CD4-positive, alpha-beta memory T cell (primary cell): ENCODE data around the gene FNIP2. TPM values are rescaled to one million over a fixed set of nuclear protein-coding genes. Genes with fewer than 3 reads are reported as not detected.
"Not testable (repeated sequence)": the region's sequence is repeated elsewhere in the genome, so short reads cannot be mapped to it uniquely, and the experiment has no call there.

Experiments
- CTCF ChIA-PET: fragments of 350-600 bp; sonication (Branson Sonifier 250); formaldehyde crosslinking; loops from one replicate; lab custom pipeline; 2021; ENCODE audit warnings: inconsistent platforms; ENCODE audit not compliant: partially characterized antibody; lab: Charles Lee
- POLR2A ChIA-PET: fragments of 350-600 bp; sonication (Branson Sonifier 250); formaldehyde crosslinking; loops from one replicate; lab custom pipeline; 2021; ENCODE audit not compliant: partially characterized antibody; lab: Charles Lee
- DNase-seq, 5 donors: peaks; one replicate each; pipeline versions ENCODE4 v3.0.0 to v3.0.0-alpha.2; 2020 to 2022; ENCODE audit warnings: mixed read lengths in 1 of 5
- H3K27ac ChIP-seq: one replicate; pipeline ENCODE4 v1.7.0; 2013; ENCODE audit warnings: low read depth, low read length
- H3K27me3 ChIP-seq: 2 replicates; pipeline ENCODE4 v1.7.0; 2013; ENCODE audit warnings: mild to moderate bottlenecking, low read length, moderate library complexity; ENCODE audit not compliant: insufficient read depth
- H3K36me3 ChIP-seq: 2 replicates; pipeline ENCODE4 v1.7.0; 2013; ENCODE audit warnings: mild to moderate bottlenecking, low read length, moderate library complexity; ENCODE audit not compliant: insufficient read depth
- H3K4me1 ChIP-seq: 2 replicates; pipeline ENCODE4 v1.7.0; 2013; ENCODE audit warnings: mild to moderate bottlenecking, low read length, moderate library complexity; ENCODE audit not compliant: insufficient read depth
- H3K4me3 ChIP-seq, 2 donors: one replicate each; pipeline ENCODE4 v1.7.0; 2013; ENCODE audit warnings: low read length in 2 of 2, mild to moderate bottlenecking in 1 of 2
- H3K9me3 ChIP-seq, 2 donors: one replicate each; pipeline ENCODE4 v1.7.0; 2013; ENCODE audit warnings: low read length in 2 of 2, control low read depth in 1 of 2; ENCODE audit not compliant: control insufficient read depth in 1 of 2
- H3K27ac Mint-ChIP-seq, 7 donors: one replicate each; pipeline ENCODE4 v1.8.0; 2020 to 2021; ENCODE audit warnings: mixed read lengths in 7 of 7, mild to moderate bottlenecking in 6 of 7, inconsistent platforms in 3 of 7, moderate library complexity in 3 of 7
- H3K27me3 Mint-ChIP-seq, 2 donors: one replicate each; pipeline ENCODE4 v1.8.0; 2020 to 2021; ENCODE audit warnings: mixed read lengths in 2 of 2
- H3K36me3 Mint-ChIP-seq, 2 donors: one replicate each; pipeline ENCODE4 v1.8.0; 2020 to 2021; ENCODE audit warnings: mixed read lengths in 2 of 2, inconsistent platforms in 1 of 2, mild to moderate bottlenecking in 1 of 2
- H3K4me1 Mint-ChIP-seq, 4 donors: one replicate each; pipeline ENCODE4 v1.8.0; 2020 to 2021; ENCODE audit warnings: mixed read lengths in 4 of 4, mild to moderate bottlenecking in 1 of 4
- H3K4me3 Mint-ChIP-seq, 8 donors: one replicate each; pipeline ENCODE4 v1.8.0; 2020 to 2021; ENCODE audit warnings: mixed read lengths in 8 of 8, mild to moderate bottlenecking in 7 of 8, moderate library complexity in 6 of 8, inconsistent platforms in 3 of 8
- H3K9me3 Mint-ChIP-seq, 8 donors: one replicate each; pipeline ENCODE4 v1.8.0; 2020 to 2021; ENCODE audit warnings: mixed read lengths in 8 of 8, mild to moderate bottlenecking in 5 of 8, inconsistent platforms in 3 of 8, moderate library complexity in 1 of 8
- intact Hi-C: fragments of 100-400 bp; cut with micrococcal nuclease; formaldehyde crosslinking; loops from one replicate; pipeline ENCODE4 v1.15.1; 2023
- polyA plus RNA-seq, 2 donors: library from polyadenylated mRNA; unstranded; fragments of 300-500 nt; fragmentation: Illumina TruSeq; gene quantifications; one replicate each; pipeline ENCODE4 v1.2.3, GENCODE V29; 2021
- total RNA-seq, 2 experiments: library from RNA; stranded (reverse); gene quantifications; one replicate each; pipeline ENCODE4 v1.2.3, GENCODE V29; 2021

The FNIP2 gene
- total and polyA plus RNA-seq, 4 experiments from 2014 or later, result 2.4 to 9.4 (median 6.4) TPM

DNA sequence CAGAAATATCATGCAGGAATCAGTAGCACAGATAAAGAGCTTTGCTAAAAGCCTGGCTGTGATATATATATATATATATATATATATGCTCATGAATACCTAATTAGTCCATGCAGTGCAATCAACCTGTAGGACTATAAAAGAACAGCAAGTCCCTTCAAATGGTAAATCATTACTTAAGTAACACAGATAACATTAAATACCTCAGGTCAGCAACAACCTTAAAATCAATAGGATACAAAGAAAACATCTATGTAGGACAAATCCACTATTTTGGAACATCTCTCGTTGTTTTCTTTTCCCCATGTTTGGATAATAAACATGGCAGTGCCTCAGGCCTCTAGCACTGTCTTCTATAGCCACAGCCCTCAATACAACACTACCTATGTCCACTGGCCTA is 106.6 kb downstream of the FNIP2 start:
- Mint-ChIP-seq H3K27me3 (no peaks in the 10 kb centered on the region), H3K4me3 (no peak overlapping the region), H3K9me3 (peaks cover 0 to 11% (median under 1%) of the 10 kb centered on the region in 8 donors), H3K27ac (no peak overlapping the region), H3K36me3 (peaks cover 30 to 47% of the 10 kb centered on the region in 2 donors), H3K4me1 (peaks cover 4 to 7% (median 4%) of the 10 kb centered on the region in 4 donors)
- POLR2A ChIA-PET, result no interaction called here
- CTCF ChIA-PET, result interaction anchor here (0.9 kb wide), 1 partner anchor 24 kb away, joined by 3 read pairs; no protein-coding TSS in a partner anchor
- no peaks in the 10 kb centered on the region for H3K4me1 ChIP-seq
- no peak overlapping the region for H3K27ac ChIP-seq
- intact Hi-C loops, result no loop called here
- no peak for DNase-seq
- H3K36me3 ChIP-seq, result no peaks in the 10 kb centered on the region
- no peak overlapping the region for H3K4me3 ChIP-seq
- no peaks in the 10 kb centered on the region for H3K27me3 ChIP-seq
- H3K9me3 ChIP-seq, result no peaks in the 10 kb centered on the region

DNA sequence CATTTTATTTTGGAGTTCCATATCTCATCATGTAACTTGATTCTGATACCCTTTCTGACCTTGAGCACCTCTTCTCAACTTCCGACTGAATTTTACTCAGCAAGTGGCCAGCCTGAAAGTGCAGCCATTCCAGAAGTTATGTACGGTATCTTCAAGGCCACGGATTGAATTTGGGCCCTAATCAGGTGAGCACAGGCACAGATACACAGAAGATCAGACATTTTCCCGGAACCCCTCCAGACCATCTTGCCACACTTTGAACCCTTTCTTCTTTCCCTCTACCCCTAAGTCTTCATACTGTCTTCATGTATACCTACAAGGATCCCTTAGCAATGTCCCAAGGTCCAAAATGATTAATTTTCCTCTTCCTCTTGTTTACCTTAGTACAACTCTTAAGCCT is 108.2 kb downstream of the FNIP2 start:
- no peak for DNase-seq
- Histone ChIP-seq H3K9me3 (no peaks in the 10 kb centered on the region), H3K27me3 (no peaks in the 10 kb centered on the region), H3K27ac (no peak overlapping the region), H3K36me3 (no peaks in the 10 kb centered on the region), H3K4me3 (no peak overlapping the region), H3K4me1 (no peaks in the 10 kb centered on the region)
- H3K4me3 Mint-ChIP-seq, result no peak overlapping the region
- peaks cover 27 to 37% of the 10 kb centered on the region in 2 donors for H3K36me3 Mint-ChIP-seq
- peaks cover 0 to 11% (median 2%) of the 10 kb centered on the region in 8 donors for H3K9me3 Mint-ChIP-seq
- ChIA-PET CTCF (no interaction called here), POLR2A (no interaction called here)
- H3K27ac Mint-ChIP-seq, result peak overlapping the region in 2 of 7 donors; percentile 5 to 71
- no peaks in the 10 kb centered on the region for H3K27me3 Mint-ChIP-seq
- intact Hi-C loops, result no loop called here
- H3K4me1 Mint-ChIP-seq, result peaks cover 4 to 7% (median 4%) of the 10 kb centered on the region in 4 donors

DNA sequence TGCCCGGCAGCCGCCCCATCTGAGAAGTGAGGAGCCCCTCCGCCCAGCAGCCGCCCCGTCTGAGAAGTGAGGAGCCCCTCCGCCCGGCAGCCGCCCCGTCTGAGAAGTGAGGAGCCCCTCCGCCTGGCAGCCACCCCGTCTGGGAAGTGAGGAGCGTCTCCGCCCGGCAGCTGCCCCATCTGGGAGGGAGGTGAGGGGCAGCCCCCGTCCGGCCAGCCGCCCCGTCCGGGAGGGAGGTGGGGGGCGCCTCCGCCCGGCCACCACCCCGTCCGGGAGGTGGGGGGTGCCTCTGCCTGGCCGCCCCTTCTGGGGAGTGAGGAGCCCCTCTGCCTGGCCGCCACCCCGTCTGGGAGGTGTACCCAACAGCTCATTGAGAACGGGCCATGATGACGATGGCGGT is 113.3 kb downstream of the FNIP2 start:
- H3K27ac Mint-ChIP-seq, H3K36me3 ChIP-seq, H3K27me3 Mint-ChIP-seq, H3K4me1 Mint-ChIP-seq, CTCF ChIA-PET, DNase-seq, intact Hi-C loops, H3K4me1 ChIP-seq, H3K4me3 Mint-ChIP-seq, H3K4me3 ChIP-seq, POLR2A ChIA-PET, H3K9me3 ChIP-seq, H3K27ac ChIP-seq, H3K27me3 ChIP-seq: not testable (repeated sequence)
- Mint-ChIP-seq H3K9me3 (peaks cover 0 to 11% (median 2%) of the 10 kb centered on the region in 8 donors), H3K36me3 (peaks cover 16 to 33% of the 10 kb centered on the region in 2 donors)

DNA sequence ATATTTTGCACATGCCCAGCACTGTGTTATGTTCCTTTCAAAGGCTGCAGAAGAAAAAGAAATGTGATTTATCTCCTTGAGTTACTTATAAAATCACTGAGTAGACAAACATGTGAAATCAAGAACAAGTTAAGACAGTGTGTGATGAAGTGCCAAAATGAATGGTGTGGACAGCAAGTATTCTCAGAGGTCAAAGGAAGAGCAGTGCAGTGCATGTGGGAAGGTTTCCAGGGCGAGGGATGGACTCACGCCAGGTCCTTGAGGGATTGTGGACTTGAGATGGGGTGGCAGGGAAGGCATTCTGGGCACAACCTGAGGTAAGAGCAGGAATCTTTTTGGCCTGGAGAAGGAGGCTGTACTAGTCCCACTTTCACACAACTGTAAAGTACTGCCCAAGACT is 115.5 kb downstream of the FNIP2 start:
- H3K4me1 Mint-ChIP-seq, result peaks cover 0 to 4% (median 0%) of the 10 kb centered on the region in 4 donors
- Histone ChIP-seq H3K27me3 (no peaks in the 10 kb centered on the region), H3K36me3 (no peaks in the 10 kb centered on the region), H3K9me3 (no peaks in the 10 kb centered on the region), H3K27ac (no peak overlapping the region), H3K4me3 (no peak overlapping the region), H3K4me1 (no peaks in the 10 kb centered on the region)
- ChIA-PET POLR2A (no interaction called here), CTCF (no interaction called here)
- DNase-seq, result no peak
- H3K27ac Mint-ChIP-seq, result peak overlapping the region in 1 of 7 donors; percentile 72
- H3K4me3 Mint-ChIP-seq, result no peak overlapping the region
- intact Hi-C loops, result no loop called here
- peaks cover 0 to 5% (median 0%) of the 10 kb centered on the region in 8 donors for H3K9me3 Mint-ChIP-seq
- no peaks in the 10 kb centered on the region for H3K27me3 Mint-ChIP-seq
- H3K36me3 Mint-ChIP-seq, result peaks cover 5 to 26% of the 10 kb centered on the region in 2 donors

DNA sequence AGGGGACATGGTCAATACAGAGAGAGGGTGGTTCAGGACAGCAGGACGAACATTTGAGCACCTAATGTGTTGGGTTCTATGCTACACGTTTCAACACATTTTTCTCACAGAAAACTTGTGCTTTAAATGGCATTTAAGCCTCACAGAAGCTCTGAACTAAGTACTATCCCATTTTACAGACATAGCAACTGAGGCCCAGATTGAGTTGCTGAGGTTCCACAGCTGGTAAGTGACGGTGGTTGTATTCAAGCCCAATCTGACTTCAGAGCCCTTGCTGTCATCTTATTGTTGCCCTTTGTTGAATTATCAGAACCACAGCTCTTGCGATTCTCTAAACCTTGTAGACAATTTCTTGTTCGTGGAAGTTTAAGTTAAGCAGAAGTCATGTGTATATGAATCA is 116.7 kb downstream of the FNIP2 start:
- Histone ChIP-seq H3K27me3 (no peaks in the 10 kb centered on the region), H3K36me3 (no peaks in the 10 kb centered on the region), H3K9me3 (no peaks in the 10 kb centered on the region), H3K4me3 (no peak overlapping the region), H3K27ac (no peak overlapping the region), H3K4me1 (no peaks in the 10 kb centered on the region)
- ChIA-PET POLR2A (no interaction called here), CTCF (interaction anchor here (1.2 kb wide), 1 partner anchor 13 kb away, joined by 3 read pairs; no protein-coding TSS in a partner anchor)
- intact Hi-C loops, result no loop called here
- H3K27ac Mint-ChIP-seq, result no peak overlapping the region
- DNase-seq, result no peak
- no peak overlapping the region for H3K4me3 Mint-ChIP-seq
- H3K27me3 Mint-ChIP-seq, result no peaks in the 10 kb centered on the region
- peaks cover 4 to 20% of the 10 kb centered on the region in 2 donors for H3K36me3 Mint-ChIP-seq
- H3K9me3 Mint-ChIP-seq, result peaks cover 0 to 2% (median 0%) of the 10 kb centered on the region in 8 donors
- H3K4me1 Mint-ChIP-seq, result peaks cover 0 to 4% (median 0%) of the 10 kb centered on the region in 4 donors

DNA sequence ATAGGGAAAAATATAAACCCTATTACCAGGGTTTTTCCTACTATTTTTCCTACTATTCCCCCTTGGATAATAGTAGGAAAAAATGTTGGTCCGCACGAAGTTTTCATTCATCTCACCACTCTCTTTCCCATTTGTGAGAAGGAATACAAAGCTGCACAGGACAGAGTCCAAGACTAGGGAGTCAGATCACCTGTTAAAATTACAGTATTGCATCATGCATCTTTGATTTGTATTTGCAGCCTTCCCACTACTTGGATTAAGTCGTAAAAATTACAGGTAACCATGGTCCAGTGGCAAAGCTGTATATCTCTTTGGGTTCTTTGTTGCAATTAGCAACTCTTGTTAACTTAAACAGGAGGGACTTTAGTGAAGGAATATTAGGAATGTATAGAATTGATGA is 121.5 kb downstream of the FNIP2 start:
- intact Hi-C loops, result no loop called here
- Mint-ChIP-seq H3K36me3 (peaks cover 17 to 18% of the 10 kb centered on the region in 2 donors), H3K27ac (no peak overlapping the region), H3K27me3 (no peaks in the 10 kb centered on the region), H3K4me1 (no peaks in the 10 kb centered on the region), H3K4me3 (no peak overlapping the region), H3K9me3 (peaks cover 0 to 2% (median 0%) of the 10 kb centered on the region in 8 donors)
- ChIA-PET POLR2A (no interaction called here), CTCF (no interaction called here)
- Histone ChIP-seq H3K9me3 (no peaks in the 10 kb centered on the region), H3K4me1 (no peaks in the 10 kb centered on the region), H3K4me3 (no peak overlapping the region), H3K27ac (no peak overlapping the region), H3K36me3 (no peaks in the 10 kb centered on the region), H3K27me3 (no peaks in the 10 kb centered on the region)
- no peak for DNase-seq

DNA sequence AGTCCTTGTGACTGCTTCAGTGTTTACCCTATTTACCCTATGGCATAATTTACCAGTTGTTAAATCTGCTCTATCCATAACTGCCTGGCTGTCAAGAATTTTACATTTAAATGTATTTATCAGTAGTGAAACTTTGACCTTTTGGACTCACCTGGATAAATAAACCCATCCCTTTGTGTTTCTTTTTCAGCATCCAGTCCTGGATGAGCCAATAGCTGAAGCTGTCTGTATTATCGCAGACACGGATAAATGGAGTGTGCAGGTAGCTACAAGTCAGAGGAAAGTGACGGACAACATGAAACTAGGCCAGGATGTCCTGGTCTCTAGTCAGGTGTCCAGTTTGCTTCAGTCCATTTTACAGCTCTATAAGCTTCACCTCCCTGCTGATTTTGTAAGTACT is 122.4 kb downstream of the FNIP2 start:
- CTCF ChIA-PET, result interaction anchor here (0.7 to 1.5 kb wide), 2 partner anchors 14 to 40 kb away, joined by 3 to 5 read pairs; no protein-coding TSS in a partner anchor
- no peaks in the 10 kb centered on the region for H3K36me3 ChIP-seq

More for the DNA sequence above, 122.4 kb downstream of the FNIP2 start:
- no peaks in the 10 kb centered on the region for H3K27me3 ChIP-seq
- peaks cover 0 to 2% (median 0%) of the 10 kb centered on the region in 8 donors for H3K9me3 Mint-ChIP-seq
- intact Hi-C loops, result no loop called here
- H3K27ac ChIP-seq, result no peak overlapping the region
- no peaks in the 10 kb centered on the region for H3K4me1 ChIP-seq
- POLR2A ChIA-PET, result no interaction called here
- H3K9me3 ChIP-seq, result no peaks in the 10 kb centered on the region
- H3K36me3 Mint-ChIP-seq, result peaks cover 25 to 27% of the 10 kb centered on the region in 2 donors
- H3K4me3 ChIP-seq, result no peak overlapping the region
- H3K27me3 Mint-ChIP-seq, result no peaks in the 10 kb centered on the region
- no peak for DNase-seq
- H3K4me3 Mint-ChIP-seq, result no peak overlapping the region
- H3K27ac Mint-ChIP-seq, result peak overlapping the region in 1 of 7 donors; percentile 44
- peaks cover 0 to 4% (median 2%) of the 10 kb centered on the region in 4 donors for H3K4me1 Mint-ChIP-seq
